ENCODE measurements around the gene KPNB1.

The KPNB1 gene

DNA sequence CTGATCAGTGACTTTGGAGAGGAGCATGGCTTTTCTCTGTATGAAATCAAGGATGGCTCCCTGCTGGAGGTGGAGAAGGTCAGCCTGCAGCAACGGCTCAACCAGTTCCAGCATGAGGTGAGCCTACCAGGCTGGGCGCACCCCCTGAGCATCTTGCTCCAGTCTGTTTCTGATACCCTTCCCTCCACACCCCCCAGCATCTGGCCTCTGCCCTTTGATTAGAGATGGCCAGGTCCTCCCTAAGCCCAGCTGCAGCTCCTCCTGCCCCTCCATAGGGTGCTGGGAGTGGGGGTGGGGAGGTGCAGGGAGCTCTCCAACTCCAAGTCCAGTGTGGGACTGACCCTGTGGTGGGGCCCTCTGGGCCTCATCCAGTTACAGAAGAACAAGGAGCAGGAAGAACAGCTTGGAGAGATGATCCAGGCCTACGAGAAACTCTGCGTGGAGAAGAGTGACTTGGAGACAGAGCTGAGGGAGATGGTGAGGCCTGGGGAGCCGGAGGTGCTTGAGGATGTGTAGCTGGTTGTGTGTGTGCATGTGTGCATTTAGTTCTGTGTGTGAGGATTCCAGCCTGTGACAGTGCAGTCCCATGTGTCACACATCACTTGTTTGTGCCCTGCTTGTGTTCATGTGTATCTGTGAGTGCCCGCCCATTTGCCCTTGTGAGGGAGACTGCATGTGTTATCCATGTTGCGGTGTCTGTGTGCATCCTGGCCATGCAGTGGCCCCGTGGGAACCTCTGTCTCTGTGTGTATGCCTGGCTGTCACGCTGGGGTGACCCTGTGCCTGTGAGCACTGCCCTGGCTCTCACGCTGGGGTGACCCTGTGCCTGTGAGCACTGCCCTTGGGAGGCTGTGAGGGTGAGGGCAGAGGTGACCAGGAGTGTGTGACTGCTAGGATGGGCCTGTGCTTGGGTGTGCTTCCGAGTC, 47.3 kb downstream of the KPNB1 start:
- no peak for DNase-seq (ENCODE audit: low read depth)

- no peak for DNase-seq (ENCODE audit: low read depth)
These were observed 48.4 kb downstream of the KPNB1 start for GRCh38 chr17:47697906-47698711.

GRCh38 chr17:47698749-47699535, 49.2 kb downstream of the KPNB1 start:
- DNase-seq (ENCODE audit: low read depth), result peak; percentile 80

DNA sequence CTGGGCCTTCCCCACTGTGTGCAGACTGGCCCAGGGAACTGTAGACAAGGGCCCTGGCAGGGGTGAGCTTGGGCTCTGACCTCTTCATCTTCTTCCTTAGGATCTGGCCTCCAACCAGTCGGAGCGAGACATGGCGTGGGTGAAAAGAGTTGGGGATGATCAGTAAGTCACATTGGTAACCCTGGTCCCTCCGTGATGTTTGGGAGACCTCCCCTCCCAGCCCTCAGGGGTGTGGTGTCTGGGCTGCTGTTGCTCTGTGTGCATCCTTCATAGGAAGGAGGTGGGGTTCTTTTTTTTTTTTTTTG, 49.8 kb downstream of the KPNB1 start:
- no peak for DNase-seq (ENCODE audit: low read depth)

DNA sequence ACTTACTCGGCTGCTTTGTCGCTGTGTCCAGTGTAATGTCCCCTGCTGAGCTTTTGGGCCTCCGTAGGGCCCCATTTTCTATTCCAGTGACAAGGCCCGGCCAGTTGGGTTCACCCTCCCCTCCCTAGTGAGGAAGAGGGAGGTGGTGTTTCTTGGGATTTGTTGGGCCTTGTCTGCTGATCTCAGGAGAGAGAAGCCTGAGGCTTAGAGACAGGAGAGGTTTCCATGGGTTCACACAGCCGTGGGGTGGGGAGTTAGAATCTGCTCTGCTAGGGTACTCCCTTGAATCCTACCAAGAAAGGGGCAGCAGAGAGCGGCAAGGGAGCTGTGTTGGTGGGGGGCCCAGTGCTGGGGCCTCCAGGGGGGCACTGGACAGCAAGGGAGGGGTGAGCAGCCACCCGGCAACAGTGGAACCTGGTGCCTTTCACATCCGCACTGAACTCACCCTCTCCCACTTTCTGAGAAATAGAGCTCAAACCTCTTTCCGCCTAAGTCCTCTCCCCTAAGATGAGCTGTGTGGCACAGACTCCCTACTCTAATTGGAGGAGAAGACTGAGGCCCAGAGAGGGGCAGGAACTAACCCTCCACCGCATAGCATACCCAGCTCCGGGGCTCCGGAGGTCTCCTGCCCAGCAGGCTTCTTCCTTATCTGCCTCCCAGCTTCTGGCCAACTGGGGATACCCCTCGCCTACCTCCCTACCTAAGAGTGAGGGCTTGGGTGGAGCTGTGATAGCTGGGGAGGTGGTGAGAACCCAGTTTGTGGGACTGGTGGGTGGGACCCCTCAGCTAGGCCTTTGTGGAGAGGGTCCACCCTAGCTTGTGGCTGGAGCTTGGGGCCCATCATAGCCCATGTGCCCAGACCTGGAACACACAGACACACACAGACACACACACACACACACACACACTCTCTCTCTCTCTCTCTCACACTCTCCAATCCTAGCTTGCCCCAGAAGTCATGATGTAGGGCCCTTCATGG, 51.0 kb downstream of the KPNB1 start:
- DNase-seq (ENCODE audit: low read depth), result no peak

- DNase-seq (ENCODE audit: low read depth), result no peak
These were observed 51.9 kb downstream of the KPNB1 start for GRCh38 chr17:47701608-47702007.

GRCh38 chr17:47702391-47702995, 52.8 kb downstream of the KPNB1 start:
- no peak for DNase-seq (ENCODE audit: low read depth)

DNA sequence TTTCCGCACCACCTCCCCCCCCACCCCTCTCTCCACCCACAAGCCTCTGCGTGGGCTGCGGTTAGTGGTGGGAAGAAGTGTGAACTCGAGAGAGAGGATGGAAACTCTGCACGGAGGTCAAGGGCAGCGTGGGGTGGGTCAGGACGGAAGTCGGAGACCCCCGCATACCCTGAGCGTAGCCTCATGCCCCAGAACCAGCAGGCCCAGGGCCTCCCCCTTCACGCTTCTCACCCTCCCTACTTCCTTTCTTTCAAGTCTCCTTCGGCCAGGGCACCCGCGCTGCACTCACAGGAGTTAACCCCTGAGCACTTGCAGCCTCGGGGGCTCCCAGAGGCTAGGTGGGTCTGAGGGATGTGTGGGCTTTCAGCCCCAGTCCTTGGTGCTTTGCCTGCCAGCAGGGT, 53.5 kb downstream of the KPNB1 start:
- DNase-seq (ENCODE audit: low read depth), result peak; percentile 50

- DNase-seq (ENCODE audit: low read depth), result no peak
These were observed 54.0 kb downstream of the KPNB1 start for GRCh38 chr17:47703671-47704070.

DNA sequence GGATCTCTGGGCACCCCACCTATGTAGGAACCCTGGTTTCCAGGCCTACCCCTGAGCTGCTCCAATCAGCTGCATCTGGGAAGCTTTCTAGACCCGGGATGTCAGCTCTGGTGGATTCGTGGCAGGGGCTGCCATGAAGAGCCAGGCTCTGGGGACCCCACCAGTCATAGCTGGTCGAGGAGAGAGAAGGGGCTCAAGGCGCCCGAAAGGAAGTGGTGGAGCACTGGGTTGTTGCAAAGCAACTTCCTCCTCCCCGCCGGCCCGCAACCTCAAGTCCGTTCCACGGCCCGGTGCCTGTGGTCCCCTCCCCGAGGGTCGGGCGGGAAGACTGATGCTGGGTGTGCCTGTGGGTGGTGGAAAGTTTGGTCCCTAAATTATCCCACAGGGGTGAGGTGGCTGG, 54.4 kb downstream of the KPNB1 start:
- no peak for DNase-seq (ENCODE audit: low read depth)

DNA sequence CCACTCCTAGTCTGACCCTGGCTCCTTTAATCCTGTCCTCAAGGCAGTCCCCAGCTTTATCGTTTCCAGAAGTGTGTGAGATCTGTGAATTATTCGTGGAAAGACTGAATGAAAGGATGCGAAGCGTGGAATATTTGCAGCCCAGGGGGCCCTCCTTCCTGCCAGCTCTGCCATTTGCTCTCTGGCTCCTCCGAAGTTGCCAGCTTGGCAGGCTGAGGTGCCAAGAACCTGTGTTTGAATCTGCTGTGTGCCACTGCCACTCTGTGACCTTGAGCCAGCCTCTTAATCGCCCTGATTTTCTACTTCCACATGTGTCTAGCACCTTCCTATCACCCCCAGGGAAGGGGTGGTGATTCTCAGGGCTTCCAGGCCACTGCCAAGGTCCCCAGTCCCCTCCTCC, 55.0 kb downstream of the KPNB1 start:
- no peak for DNase-seq (ENCODE audit: low read depth)

GRCh38 chr17:47705536-47706530, 56.1 kb downstream of the KPNB1 start:
- DNase-seq (ENCODE audit: low read depth), result no peak

- no peak for DNase-seq (ENCODE audit: low read depth)
These were observed 57.5 kb downstream of the KPNB1 start for GRCh38 chr17:47707056-47707804.

GRCh38 chr17:47707884-47708283, 58.2 kb downstream of the KPNB1 start:
- DNase-seq (ENCODE audit: low read depth), result no peak

GRCh38 chr17:47708312-47708863, 58.7 kb downstream of the KPNB1 start:
- DNase-seq (ENCODE audit: low read depth), result no peak

DNA sequence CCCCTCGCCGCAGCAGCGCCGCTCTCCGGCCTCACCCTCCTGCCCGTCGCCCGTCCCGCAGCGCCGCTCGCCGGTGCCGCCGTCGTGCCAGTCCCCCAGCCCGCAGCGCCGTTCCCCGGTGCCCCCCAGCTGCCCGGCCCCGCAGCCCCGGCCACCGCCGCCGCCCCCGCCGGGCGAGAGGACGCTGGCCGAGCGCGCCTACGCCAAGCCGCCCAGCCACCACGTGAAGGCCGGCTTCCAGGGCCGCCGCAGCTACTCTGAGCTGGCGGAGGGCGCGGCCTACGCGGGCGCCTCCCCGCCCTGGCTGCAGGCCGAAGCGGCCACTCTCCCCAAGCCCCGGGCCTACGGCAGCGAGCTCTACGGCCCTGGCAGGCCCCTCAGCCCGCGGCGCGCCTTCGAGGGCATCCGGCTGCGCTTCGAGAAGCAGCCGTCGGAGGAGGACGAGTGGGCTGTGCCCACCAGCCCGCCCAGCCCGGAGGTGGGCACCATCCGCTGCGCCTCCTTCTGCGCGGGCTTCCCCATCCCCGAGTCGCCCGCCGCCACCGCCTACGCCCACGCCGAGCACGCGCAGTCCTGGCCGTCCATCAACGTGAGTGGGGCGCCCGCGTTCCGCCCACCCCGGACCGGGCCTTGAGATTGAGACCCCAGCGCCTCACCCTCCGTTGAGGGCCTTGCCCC, 59.3 kb downstream of the KPNB1 start:
- no peak for DNase-seq (ENCODE audit: low read depth)

- DNase-seq (ENCODE audit: low read depth), result no peak
These were observed 59.9 kb downstream of the KPNB1 start for GRCh38 chr17:47709594-47709993.

Measured in activated T-helper 9 cell treated with anti-CD3 and anti-CD28 coated beads, Interleukin-2, amount 50 U/mL, for 16 hours (primary cell).